ENCODE results near the gene PLPPR3.

PLPPR3 gene

GRCh38 chr19:829129-829758 is 7.5 kb upstream of the PLPPR3 start:
- Histone ChIP-seq H3K27ac (ENCODE audit: extremely low read depth, low read depth, low read length) (no peak overlapping the region), H3K9me3 (ENCODE audit: control insufficient read depth, insufficient read depth, low read depth, low read length) (no peaks in the 10 kb centered on the region), H3K36me3 (ENCODE audit: control insufficient read depth in 2 of 2, insufficient read depth in 1 of 2, low read length in 2 of 2) (no peaks in the 10 kb centered on the region), H3K4me1 (ENCODE audit: control insufficient read depth, insufficient read depth, low read length) (no peaks in the 10 kb centered on the region), H3K4me3 (ENCODE audit: low read depth, low read length) (no peak overlapping the region)
- no peak for TF ChIP-seq ZNF354C (tag by site-specific recombination; IDR thresholded peaks at IDR 0.05; ENCODE audit: borderline replicate concordance, low read depth)
- TF ChIP-seq ZNF248 (tag by site-specific recombination; IDR thresholded peaks at IDR 0.05), result no peak
- TF ChIP-seq ZNF140 (tag by site-specific recombination; IDR thresholded peaks at IDR 0.05), result no peak
- no peak for TF ChIP-seq YY2 (tag by site-specific recombination; IDR thresholded peaks at IDR 0.05)
- no peak for TF ChIP-seq ZNF175 (tag by site-specific recombination; IDR thresholded peaks at IDR 0.05)
- TF ChIP-seq ZNF416 (tag by site-specific recombination; IDR thresholded peaks at IDR 0.05), result no peak
- no peak for TF ChIP-seq ZNF561 (tag by site-specific recombination; IDR thresholded peaks at IDR 0.05; ENCODE audit: borderline replicate concordance)
- no peak for TF ChIP-seq SETDB1 (IDR thresholded peaks at IDR 0.05; ENCODE audit: insufficient read length, low read length)
- TF ChIP-seq ZNF610 (tag by site-specific recombination; IDR thresholded peaks at IDR 0.05; ENCODE audit: borderline replicate concordance), result no peak
- TF ChIP-seq ZNF747 (tag by site-specific recombination; IDR thresholded peaks at IDR 0.05), result no peak
- no peak for TF ChIP-seq ZNF341 (tag by site-specific recombination; IDR thresholded peaks at IDR 0.05; ENCODE audit: low read depth)
- TF ChIP-seq ZBTB44 (tag by site-specific recombination; IDR thresholded peaks at IDR 0.05), result no peak
- no peak for TF ChIP-seq ZNF155 (tag by site-specific recombination; IDR thresholded peaks at IDR 0.05)
- TF ChIP-seq ZNF768 (tag by site-specific recombination; IDR thresholded peaks at IDR 0.05), result no peak
- TF ChIP-seq ZNF544 (tag by site-specific recombination; IDR thresholded peaks at IDR 0.05), result no peak
- TF ChIP-seq, protein P1, sequence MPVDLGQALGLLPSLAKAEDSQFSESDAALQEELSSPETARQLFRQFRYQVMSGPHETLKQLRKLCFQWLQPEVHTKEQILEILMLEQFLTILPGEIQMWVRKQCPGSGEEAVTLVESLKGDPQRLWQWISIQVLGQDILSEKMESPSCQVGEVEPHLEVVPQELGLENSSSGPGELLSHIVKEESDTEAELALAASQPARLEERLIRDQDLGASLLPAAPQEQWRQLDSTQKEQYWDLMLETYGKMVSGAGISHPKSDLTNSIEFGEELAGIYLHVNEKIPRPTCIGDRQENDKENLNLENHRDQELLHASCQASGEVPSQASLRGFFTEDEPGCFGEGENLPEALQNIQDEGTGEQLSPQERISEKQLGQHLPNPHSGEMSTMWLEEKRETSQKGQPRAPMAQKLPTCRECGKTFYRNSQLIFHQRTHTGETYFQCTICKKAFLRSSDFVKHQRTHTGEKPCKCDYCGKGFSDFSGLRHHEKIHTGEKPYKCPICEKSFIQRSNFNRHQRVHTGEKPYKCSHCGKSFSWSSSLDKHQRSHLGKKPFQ (tag by site-specific recombination; IDR thresholded peaks at IDR 0.05), result no peak
- no peak for TF ChIP-seq ZNF600 (tag by site-specific recombination; IDR thresholded peaks at IDR 0.05)
- TF ChIP-seq PRDM2 (tag by site-specific recombination; IDR thresholded peaks at IDR 0.05; ENCODE audit: borderline replicate concordance), result no peak
- TF ChIP-seq ZFP69B (tag by site-specific recombination; IDR thresholded peaks at IDR 0.05), result no peak
- no peak for TF ChIP-seq ZNF23 (tag by site-specific recombination; IDR thresholded peaks at IDR 0.05; ENCODE audit: borderline replicate concordance)
- CTCF ChIA-PET, result no interaction called here
- POLR2A ChIA-PET, result no interaction called here

Data from HEK293 (cell line).